NCI-H510A treated with DMSO at 0.1 percent for 48 hours (cell line): ENCODE measurements around the gene MYCBP.

Experiments
- DNase-seq: peaks from one replicate; lab custom pipeline; 2025; lab: John Stamatoyannopoulos, UW

MYCBP gene

GRCh38 chr1:38820860-38821259 lies 52.3 kb downstream of the MYCBP start:
- no peak for DNase-seq

GRCh38 chr1:38819516-38819915 lies 53.6 kb downstream of the MYCBP start:
- no peak for DNase-seq

GRCh38 chr1:38819040-38819439 lies 54.1 kb downstream of the MYCBP start:
- no peak for DNase-seq

- DNase-seq: no peak
These were observed 54.8 kb downstream of the MYCBP start for GRCh38 chr1:38818175-38818976.

- DNase-seq: no peak
These were observed 55.6 kb downstream of the MYCBP start for GRCh38 chr1:38817267-38818174.

GRCh38 chr1:38815903-38816627 lies 57.1 kb downstream of the MYCBP start:
- peak; percentile 95 for DNase-seq

GRCh38 chr1:38814984-38815464 lies 58.1 kb downstream of the MYCBP start:
- no peak for DNase-seq

GRCh38 chr1:38814444-38814983 lies 58.6 kb downstream of the MYCBP start:
- no peak for DNase-seq

- DNase-seq: no peak
These were observed 60.2 kb downstream of the MYCBP start for GRCh38 chr1:38812981-38813380.
